ENCODE measurements around the gene POLE.

- TF ChIP-seq CTCF (IDR thresholded peaks at IDR 0.05 in 2 of 3, conservative IDR thresholded peaks at IDR 0.05 in 1 of 3; ENCODE audit: control insufficient read depth in 2 of 3, extremely low read depth in 1 of 3, insufficient read depth in 1 of 3, low read depth in 3 of 3, low read length in 3 of 3) (no peak), CHD1 (IDR thresholded peaks at IDR 0.05; ENCODE audit: low read depth, low read length) (no peak), ZNF274 (IDR thresholded peaks at IDR 0.05; ENCODE audit: insufficient read depth, insufficient read length) (no peak), ZSCAN29 (IDR thresholded peaks at IDR 0.05) (no peak), POLR2A (IDR thresholded peaks at IDR 0.05; ENCODE audit: low read depth, low read length) (no peak), MYC (IDR thresholded peaks at IDR 0.05; ENCODE audit: insufficient read depth, insufficient read length, insufficient replicate concordance, low read length, severe bottlenecking) (no peak), USF1 (IDR thresholded peaks at IDR 0.05; ENCODE audit: borderline replicate concordance, extremely low read length, insufficient read depth, low read depth, low read length) (no peak), NR2C1 (IDR thresholded peaks at IDR 0.05) (no peak), SMC3 (IDR thresholded peaks at IDR 0.05; ENCODE audit: borderline replicate concordance, low read length) (no peak)
Measured at GRCh38 chr12:132596016-132596415, 91.1 kb downstream of the POLE start.

Data from GM12878 (cell line).